Stimulated activated CD8-positive, alpha-beta memory T cell treated with anti-CD3 and anti-CD28 coated beads, Interleukin-12 subunit alpha, Interleukin-12 subunit beta, amount 100 ng/mL, for 24 hours (primary cell): ENCODE data around the gene NAALADL1.

Experiments
- DNase-seq: peaks from one replicate; pipeline ENCODE4 v3.0.0-alpha.2; 2020; ENCODE audit errors: extremely low read depth

NAALADL1 gene, protein sequence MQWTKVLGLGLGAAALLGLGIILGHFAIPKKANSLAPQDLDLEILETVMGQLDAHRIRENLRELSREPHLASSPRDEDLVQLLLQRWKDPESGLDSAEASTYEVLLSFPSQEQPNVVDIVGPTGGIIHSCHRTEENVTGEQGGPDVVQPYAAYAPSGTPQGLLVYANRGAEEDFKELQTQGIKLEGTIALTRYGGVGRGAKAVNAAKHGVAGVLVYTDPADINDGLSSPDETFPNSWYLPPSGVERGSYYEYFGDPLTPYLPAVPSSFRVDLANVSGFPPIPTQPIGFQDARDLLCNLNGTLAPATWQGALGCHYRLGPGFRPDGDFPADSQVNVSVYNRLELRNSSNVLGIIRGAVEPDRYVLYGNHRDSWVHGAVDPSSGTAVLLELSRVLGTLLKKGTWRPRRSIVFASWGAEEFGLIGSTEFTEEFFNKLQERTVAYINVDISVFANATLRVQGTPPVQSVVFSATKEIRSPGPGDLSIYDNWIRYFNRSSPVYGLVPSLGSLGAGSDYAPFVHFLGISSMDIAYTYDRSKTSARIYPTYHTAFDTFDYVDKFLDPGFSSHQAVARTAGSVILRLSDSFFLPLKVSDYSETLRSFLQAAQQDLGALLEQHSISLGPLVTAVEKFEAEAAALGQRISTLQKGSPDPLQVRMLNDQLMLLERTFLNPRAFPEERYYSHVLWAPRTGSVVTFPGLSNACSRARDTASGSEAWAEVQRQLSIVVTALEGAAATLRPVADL

DNA sequence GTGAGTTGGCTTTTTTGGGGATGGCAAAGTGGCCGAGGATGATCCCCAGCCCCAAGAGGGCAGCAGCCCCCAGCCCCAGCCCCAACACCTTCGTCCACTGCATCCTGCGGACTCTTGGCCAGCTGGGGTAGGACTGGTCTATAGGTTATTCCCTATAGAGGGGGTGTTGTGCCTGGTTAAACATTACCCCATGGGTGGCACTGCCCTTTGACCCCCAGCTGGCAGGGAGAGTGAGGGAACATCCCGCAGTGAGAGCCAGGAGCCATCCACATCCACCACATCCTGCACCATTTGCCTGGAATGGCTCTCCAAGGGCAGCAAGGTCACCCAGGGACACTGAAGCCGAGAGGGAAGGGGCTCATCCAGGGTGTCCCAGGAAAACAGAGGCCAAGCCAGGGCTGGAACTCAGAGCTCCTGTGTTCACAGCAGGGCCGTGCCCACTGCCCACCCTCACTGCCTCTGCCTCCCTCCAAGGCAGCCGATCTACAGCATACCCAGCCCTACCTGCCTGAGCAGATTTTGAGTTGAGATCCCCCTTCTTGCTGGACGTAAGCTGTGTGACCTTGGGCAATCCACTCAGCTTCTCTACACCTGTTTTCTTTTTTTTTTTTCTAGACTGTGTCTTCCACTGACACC, at the start of gene NAALADL1:
NAALADL1 (minus strand) TSS at position 135 of the 636 bp plus-strand sequence; CDS start at position 103, 32 bp downstream.
- DNase-seq, result no peak

DNA sequence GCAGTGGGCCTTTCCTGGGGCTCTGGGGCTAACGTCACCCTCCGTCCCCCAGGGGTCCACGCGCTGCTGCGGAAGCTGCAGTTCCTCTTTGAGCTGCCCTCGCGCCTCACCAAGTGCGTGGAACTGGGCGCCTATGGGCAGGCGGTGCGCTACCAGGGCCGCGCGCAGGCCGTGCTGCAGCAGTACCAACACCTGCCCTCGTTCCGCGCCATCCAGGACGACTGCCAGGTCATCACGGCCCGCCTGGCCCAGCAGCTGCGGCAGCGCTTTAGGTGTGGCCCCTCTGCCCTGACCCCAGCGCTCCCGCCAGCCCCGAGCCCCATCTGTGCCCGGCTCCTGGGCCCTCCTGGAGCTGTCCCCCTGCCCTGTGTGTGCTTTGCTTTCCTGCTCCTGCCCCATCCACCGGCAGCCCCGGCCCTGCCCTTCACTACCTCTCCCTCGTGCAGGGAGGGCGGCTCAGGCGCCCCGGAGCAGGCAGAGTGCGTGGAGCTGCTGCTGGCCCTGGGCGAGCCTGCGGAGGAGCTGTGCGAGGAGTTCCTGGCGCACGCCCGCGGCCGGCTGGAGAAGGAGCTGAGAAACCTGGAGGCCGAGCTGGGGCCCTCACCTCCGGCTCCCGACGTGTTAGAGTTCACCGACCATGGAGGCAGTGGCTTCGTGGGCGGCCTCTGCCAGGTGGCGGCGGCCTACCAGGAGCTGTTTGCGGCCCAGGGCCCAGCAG, 49.6 kb upstream of the NAALADL1 start:
- DNase-seq, result no peak

GRCh38 chr11:65107078-65107477, 48.7 kb upstream of the NAALADL1 start:
- no peak for DNase-seq

- DNase-seq, result no peak
Observed at GRCh38 chr11:65104628-65105027, 46.3 kb upstream of the NAALADL1 start.

- DNase-seq, result no peak
Observed at GRCh38 chr11:65103476-65103875, 45.1 kb upstream of the NAALADL1 start.

DNA sequence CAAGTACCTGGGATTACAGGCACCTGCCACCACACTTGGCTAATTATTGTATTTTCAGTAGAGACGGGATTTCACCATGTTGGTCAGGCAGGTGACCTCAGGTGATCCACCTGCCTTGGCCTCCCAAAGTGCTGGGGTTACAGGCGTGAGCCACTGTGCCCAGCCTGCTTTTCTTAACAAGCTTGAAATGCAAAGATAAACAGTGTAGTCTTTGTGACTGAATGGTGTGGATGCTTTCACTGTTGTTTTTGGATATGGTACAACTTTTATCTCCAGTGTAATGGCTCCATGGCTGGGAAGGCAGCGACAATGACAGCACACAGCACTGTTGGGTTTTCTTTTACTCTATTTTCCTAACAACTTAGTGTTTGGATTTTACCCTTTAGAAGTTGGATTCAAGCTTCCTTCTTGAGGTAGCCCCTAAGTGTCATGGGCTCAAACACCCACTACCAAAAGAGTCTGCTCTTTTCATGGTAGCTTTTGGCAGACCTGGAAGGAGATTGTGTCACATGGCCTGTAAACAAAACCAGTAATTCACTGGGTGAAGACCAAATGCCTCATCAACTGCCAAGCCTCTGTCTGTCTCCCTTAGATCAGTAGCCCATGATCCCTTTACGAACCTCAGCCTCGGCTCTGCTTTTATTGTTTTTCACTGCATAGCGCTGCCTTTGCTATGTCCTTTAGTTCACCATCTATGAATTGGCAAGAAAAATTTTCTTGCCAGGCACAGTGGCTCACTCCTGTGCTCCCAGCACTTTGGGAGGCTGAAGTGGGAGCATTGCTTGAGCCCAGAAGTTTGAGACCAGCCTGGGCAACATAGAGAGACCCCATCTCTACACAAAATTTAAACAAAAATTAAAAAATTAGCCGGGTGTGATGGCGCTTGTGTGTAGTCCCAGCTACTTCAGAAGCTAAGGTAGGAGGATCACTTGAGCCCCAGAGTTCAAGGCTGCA, 44.1 kb upstream of the NAALADL1 start:
- no peak for DNase-seq

- no peak for DNase-seq
Observed at GRCh38 chr11:65100674-65101350, 42.5 kb upstream of the NAALADL1 start.

DNA sequence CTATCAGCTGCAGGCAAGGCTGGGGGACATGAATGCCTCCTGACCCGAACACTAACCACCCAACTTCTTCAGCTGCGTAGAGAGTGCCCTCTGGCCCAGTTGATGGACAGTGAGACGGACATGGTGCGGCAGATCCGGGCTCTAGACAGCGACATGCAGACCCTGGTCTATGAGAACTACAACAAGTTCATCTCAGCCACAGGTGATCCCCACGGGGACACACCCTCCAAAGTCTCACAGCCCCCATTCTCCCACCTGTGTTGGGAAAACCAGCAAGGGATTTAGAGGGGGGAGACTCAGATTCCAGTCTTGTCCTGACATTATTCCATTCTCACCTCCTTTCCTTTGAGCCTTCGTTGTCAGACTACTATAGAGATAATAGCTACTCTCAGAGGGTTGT, 38.6 kb upstream of the NAALADL1 start:
- DNase-seq, result no peak

DNA sequence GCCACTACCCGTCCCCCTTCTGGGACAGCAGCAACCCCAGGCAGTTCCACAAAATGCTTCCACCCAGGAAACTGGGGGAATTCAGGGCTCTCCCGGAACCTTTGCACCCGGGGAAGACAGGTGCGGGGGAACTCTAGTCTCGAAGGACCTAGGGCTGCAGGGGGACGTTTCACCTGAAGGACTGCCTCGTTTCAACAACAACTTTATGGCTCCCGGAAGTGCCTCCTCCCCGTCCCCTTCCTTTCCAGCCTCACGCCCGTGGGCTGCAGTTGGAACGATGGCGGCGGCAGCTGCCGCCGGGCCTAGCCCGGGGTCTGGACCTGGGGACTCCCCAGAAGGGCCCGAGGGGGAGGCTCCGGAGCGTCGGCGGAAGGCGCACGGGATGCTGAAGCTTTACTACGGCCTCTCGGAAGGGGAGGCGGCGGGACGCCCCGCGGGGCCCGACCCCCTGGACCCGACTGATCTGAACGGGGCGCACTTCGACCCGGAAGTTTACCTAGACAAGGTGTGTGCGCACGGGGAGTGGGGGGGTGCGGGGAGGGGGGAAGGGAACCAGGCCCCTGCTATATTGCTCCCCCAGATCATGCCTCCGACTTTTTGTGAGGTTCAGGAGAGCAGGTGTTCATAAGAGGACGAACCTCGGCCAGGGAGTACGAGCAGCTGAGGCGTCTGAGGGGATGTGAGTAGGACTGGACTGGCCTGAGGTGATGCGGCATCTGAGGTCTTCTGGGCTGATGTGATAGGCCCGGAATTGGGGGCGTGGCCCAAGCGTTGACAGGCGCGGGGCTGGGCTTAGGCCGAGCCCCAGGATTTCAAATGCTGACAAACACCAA, 37.8 kb upstream of the NAALADL1 start, which contains the start of gene VPS51:
VPS51 (plus strand) TSS at position 241 of the 833 bp plus-strand sequence; CDS start at position 278, 37 bp downstream.
- peak; percentile 62 for DNase-seq

DNA sequence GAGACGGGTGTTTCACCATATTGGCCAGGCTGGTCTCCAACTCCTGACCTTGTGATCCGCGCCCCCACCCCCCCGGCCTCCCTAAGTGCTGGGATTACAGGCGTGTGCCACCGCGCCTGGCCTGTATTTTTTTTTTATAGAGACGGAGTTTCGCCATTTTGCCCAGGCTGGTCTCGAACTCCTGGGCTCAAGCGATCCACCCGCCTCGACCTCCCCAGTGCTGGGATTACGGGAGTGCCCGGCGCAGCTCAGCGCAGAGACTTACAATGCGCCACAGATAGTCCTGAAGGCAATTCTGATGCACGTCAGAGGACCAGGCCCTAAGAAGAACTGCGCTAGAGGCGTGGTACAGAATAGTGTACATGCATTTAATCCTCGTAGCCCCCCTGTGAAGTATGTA, 37.1 kb upstream of the NAALADL1 start:
- DNase-seq, result no peak

- no peak for DNase-seq
Observed at GRCh38 chr11:65090628-65091027, 32.3 kb upstream of the NAALADL1 start.

DNA sequence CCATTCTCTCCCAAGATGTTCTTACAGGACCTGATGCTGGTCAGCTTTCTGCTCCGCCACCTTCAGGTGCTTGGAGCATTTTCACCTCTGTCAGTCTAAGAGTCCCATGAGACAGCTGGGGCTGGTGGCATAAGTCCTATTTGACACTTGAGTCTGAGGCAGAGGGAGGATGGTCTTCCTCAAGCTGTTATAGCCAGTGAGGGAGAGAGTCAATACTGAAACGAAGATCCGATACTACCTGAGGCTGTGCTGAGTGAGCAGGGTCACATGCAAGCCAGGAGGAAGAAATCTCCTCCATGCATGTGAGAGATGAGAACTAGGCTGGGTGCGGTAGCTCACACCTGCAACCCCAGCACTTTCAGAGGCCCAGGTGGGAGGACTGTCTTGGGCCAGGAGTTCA, 31.3 kb upstream of the NAALADL1 start:
- no peak for DNase-seq

- no peak for DNase-seq
Observed at GRCh38 chr11:65087827-65088226, 29.5 kb upstream of the NAALADL1 start.

- DNase-seq, result no peak
Observed at GRCh38 chr11:65087216-65087615, 28.9 kb upstream of the NAALADL1 start.

GRCh38 chr11:65086809-65087208, 28.5 kb upstream of the NAALADL1 start:
- DNase-seq, result no peak

- DNase-seq, result no peak
Observed at GRCh38 chr11:65085446-65085845, 27.1 kb upstream of the NAALADL1 start.

GRCh38 chr11:65084598-65085375, 26.4 kb upstream of the NAALADL1 start:
- DNase-seq, result no peak

- peak; percentile 89 for DNase-seq
Observed at GRCh38 chr11:65083834-65084597, 25.7 kb upstream of the NAALADL1 start, which contains the start of the genes CDCA5 and ZFPL1. Gene CDCA5, minus strand, starts transcription at chr11:65084040. Its CDS starts 62 bp downstream, at chr11:65083978. Gene ZFPL1, plus strand, starts transcription at chr11:65084222. Its CDS starts 477 bp downstream, at chr11:65084699.
